ENCODE data around the gene HOXA5. TPM values are rescaled to one million over a fixed set of nuclear protein-coding genes. Genes with fewer than 3 reads are reported as not detected.

Gene HOXA5
- total RNA-seq, 1 donor from 2014 or later = not detected

DNA sequence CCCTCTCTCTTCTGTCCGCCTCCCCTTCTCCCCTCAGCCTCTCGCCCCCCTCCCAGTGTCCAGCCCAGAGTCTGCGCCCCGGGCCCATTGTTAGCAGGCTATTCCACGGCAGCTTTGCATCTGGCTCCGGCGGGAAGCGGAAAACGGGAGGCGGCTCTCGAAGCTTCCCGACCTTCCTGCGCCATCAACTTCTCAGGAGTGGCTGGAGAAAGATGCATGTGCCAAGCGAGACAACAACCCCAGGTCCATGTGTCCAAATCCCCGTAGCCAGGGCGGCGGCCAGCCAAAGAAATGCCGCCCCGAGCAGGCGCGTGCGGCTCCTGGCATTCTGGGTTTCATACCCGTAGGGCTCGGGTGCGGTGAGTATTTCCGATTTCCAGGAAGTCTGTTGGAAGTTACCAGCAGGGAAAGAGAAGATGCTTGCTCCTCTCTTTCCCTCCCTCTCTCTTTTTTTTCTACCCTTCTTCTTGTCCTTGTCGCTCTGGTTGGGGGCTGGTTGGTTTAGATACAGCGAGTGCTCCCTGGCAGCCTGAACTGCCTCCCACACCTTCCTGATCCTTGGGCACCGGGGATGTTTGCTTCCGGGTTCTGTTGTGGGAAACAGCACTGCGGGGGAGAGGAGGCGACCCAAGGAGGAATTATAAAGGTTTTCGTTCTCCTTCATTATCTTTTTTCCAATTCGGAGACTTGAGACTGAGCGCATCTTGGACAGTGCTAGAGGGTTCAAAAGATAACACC lies 39.8 kb downstream of the HOXA5 start:
- Histone ChIP-seq H3K27ac (replicated peaks) (peak overlapping the region; percentile 43), H3K4me3 (peak overlapping the region; percentile 48), H3K4me1 (peaks cover 33% of the 10 kb centered on the region), H3K36me3 (no peaks in the 10 kb centered on the region), H3K9me3 (replicated peaks) (no peaks in the 10 kb centered on the region), H3K27me3 (ENCODE audit: low read depth) (peaks cover 100% of the 10 kb centered on the region)
- DNase-seq = no peak
- TF ChIP-seq, protein P1, sequence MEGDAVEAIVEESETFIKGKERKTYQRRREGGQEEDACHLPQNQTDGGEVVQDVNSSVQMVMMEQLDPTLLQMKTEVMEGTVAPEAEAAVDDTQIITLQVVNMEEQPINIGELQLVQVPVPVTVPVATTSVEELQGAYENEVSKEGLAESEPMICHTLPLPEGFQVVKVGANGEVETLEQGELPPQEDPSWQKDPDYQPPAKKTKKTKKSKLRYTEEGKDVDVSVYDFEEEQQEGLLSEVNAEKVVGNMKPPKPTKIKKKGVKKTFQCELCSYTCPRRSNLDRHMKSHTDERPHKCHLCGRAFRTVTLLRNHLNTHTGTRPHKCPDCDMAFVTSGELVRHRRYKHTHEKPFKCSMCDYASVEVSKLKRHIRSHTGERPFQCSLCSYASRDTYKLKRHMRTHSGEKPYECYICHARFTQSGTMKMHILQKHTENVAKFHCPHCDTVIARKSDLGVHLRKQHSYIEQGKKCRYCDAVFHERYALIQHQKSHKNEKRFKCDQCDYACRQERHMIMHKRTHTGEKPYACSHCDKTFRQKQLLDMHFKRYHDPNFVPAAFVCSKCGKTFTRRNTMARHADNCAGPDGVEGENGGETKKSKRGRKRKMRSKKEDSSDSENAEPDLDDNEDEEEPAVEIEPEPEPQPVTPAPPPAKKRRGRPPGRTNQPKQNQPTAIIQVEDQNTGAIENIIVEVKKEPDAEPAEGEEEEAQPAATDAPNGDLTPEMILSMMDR (IDR thresholded peaks at IDR 0.05; ENCODE audit: borderline replicate concordance) = no peak
- intact Hi-C loops (cut with micrococcal nuclease) = no loop called here

DNA sequence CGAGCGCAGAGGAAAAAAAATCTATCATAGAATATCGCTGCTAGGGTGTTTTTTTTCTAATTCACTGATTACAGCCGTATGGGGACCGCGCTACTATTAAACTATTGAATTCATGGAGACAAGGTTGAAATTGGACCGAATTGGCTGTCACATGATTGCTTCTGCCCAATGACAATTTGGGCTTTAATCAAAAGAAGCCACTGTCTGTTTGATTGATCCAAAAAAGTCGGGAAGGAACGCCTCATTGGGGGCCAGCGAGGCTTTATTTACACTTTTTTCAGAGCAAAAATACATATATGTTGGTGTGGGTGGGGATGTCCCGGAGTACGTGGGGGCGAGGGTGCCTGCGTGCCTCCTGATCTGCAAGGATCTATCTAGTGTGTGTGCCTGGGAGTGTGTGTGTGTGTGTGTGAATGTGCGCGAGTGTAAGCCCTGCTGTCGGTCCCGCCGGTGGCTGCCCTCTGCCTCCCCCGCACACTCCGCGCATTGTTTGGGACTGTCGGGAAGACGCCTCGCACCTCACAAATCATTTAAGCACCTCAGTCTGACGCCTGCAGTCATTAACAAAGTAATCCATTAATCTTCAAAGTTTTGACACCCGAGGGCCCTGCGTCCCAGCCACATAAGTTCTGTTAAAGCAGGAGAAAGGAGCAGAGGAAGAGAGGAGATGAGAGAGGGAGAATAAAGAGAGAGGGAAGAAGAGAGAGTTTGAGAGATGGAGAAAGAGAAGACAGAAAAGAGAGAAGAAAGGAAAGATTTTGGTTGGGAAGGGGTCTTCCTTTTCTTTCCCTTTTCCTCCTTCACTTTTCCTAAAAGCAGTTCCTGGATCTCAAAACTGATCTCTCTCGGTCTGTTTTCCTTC lies 40.7 kb downstream of the HOXA5 start, which contains the start of gene HOXA2:
Gene HOXA2 (minus strand): TSS at position 103 of the 862 bp plus-strand sequence. CDS start 183 bp downstream, outside the sequence.
- H3K4me1 ChIP-seq = peaks cover 32% of the 10 kb centered on the region
- peak within 1 kb of the TSS; percentile 48 for H3K4me3 ChIP-seq
- no peak for DNase-seq
- no peaks in the 10 kb centered on the region for H3K36me3 ChIP-seq
- intact Hi-C loops (cut with micrococcal nuclease) = no loop called here
- TF ChIP-seq, protein P1 (IDR thresholded peaks at IDR 0.05; ENCODE audit: borderline replicate concordance) = no peak
- H3K27me3 ChIP-seq (ENCODE audit: low read depth) = peaks cover 100% of the 10 kb centered on the region
- H3K27ac ChIP-seq (replicated peaks) = peak within 1 kb of the TSS; percentile 52
- H3K9me3 ChIP-seq (replicated peaks) = no peaks in the 10 kb centered on the region

DNA sequence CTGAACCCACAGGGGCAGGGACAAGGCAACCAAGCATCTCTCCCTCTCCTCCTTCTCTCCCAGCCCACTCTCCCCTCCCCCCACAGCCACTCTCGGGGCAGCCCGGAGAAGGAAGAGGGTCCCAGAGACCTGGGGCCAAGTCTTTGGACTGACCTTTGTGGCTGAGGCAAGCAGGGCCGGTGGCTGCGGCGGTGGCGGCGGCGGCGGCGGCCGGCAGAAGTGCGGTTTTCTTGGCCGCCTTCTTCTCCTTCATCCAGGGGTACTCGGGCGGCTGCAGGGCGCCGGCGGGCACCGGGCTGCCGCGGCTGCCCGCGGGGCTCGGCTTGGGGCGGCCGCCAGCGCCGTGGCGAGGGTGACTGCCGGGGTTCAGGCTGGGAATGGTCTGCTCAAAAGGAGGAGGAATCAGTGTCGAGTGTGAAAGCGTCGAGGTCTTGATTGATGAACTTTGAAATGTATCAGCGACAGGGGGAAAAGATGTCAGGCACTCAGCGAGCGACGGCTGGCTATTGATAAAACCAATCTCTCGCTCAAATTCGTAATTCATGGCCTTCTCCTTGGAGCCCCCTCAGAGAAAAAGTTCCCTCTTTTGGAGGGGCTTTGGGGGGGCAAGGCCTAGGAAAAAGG lies 41.4 kb downstream of the HOXA5 start:
- DNase-seq = no peak
- Histone ChIP-seq H3K27me3 (ENCODE audit: low read depth) (peaks cover 100% of the 10 kb centered on the region), H3K27ac (replicated peaks) (peak overlapping the region; percentile 52), H3K4me1 (peaks cover 39% of the 10 kb centered on the region), H3K9me3 (replicated peaks) (no peaks in the 10 kb centered on the region), H3K36me3 (no peaks in the 10 kb centered on the region), H3K4me3 (peak overlapping the region; percentile 48)
- intact Hi-C loops (cut with micrococcal nuclease) = no loop called here
- TF ChIP-seq, protein P1 (IDR thresholded peaks at IDR 0.05; ENCODE audit: borderline replicate concordance) = no peak

DNA sequence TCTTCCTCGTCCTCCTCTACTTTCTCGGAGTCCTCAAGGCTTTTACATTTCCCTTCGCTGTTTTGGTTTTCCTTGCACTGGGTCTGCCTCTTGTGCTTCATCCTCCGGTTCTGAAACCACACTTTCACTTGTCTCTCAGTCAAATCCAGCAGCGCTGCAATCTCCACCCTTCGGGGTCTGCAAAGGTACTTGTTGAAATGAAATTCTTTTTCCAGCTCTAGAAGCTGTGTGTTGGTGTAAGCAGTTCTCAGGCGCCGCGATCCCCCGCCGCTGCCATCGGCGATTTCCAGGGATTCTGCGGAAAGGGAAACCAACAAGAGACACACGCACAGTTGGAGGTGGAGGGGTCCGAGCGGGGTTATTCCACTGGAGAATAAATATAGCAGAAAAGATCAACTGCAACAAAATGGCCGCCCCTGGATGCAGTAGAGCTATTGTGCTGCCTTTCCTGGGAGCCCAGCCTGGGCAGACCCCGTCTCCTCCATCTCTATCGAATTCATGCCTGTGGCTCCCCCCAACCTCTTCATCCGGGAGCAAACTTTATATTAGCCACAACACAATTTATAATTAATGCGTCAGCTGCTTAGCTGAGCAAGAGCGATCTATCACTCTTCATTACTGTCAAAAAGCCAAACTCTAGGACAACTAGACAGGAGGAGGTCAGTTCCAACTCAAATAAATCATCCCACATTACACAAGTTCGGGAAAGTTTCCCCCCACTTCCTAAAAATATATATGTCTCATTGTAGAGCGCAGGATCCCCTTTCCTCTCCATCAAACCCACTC lies 42.1 kb downstream of the HOXA5 start:
- intact Hi-C loops (cut with micrococcal nuclease) = no loop called here
- TF ChIP-seq, protein P1 (IDR thresholded peaks at IDR 0.05; ENCODE audit: borderline replicate concordance) = no peak
- peaks cover 46% of the 10 kb centered on the region for H3K4me1 ChIP-seq

More for the DNA sequence above, 42.1 kb downstream of the HOXA5 start:
- H3K4me3 ChIP-seq = peak overlapping the region; percentile 48
- DNase-seq = no peak
- H3K27me3 ChIP-seq (ENCODE audit: low read depth) = peaks cover 100% of the 10 kb centered on the region
- no peaks in the 10 kb centered on the region for H3K36me3 ChIP-seq
- peak overlapping the region; percentile 52 for H3K27ac ChIP-seq (replicated peaks)
- no peaks in the 10 kb centered on the region for H3K9me3 ChIP-seq (replicated peaks)
